ES-I3 (cell line): ENCODE measurements around the gene MTARC1.
A peak's percentile ranks its signal among the peaks of the same experiment; 100 is the strongest.

Experiments used
- H3K36me3 ChIP-seq: 2 replicates; pipeline ENCODE4 v1.6.1; 2013; ENCODE audit warnings: mild to moderate bottlenecking, low read length, control low read depth, moderate library complexity; ENCODE audit not compliant: insufficient read depth
- H3K4me1 ChIP-seq: 2 replicates; pipeline ENCODE4 v1.6.1; 2013; ENCODE audit warnings: mild to moderate bottlenecking, control low read depth, low read length; ENCODE audit not compliant: insufficient read depth
- H3K9ac ChIP-seq: 2 replicates; pipeline ENCODE4 v1.6.1; 2013; ENCODE audit warnings: low read depth, mild to moderate bottlenecking, low read length, moderate library complexity
- H3K9me3 ChIP-seq: 2 replicates; pipeline ENCODE4 v1.6.1; 2013; ENCODE audit warnings: mild to moderate bottlenecking, low read length, moderate library complexity; ENCODE audit not compliant: control insufficient read depth, insufficient read depth

MTARC1 gene

DNA sequence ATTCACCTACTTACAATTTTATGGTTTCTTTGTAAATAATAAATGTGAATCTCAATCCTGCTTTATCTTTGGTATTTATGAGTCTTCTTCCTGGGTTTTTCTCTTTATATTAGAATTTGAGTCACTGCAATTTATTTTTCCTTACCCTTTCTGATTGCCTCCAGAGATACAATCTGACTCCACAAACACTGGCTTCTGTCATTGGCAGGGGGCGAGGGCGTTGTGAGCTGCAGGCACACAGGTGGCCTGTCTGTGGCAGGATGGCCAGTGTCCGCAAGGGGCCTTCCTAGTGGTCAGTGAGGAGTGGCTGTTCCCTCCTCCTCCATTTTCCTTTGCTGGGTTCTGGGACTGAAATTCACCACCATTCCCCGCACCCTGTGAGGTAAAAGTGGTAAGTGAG is 2.0 kb upstream of the MTARC1 start:
- H3K9me3 ChIP-seq, result no peaks in the 10 kb centered on the region
- H3K36me3 ChIP-seq, result no peaks in the 10 kb centered on the region
- H3K4me1 ChIP-seq, result peaks cover 8% of the 10 kb centered on the region; the same call in 1 of the 2 replicates
- H3K9ac ChIP-seq, result no peak overlapping the region

DNA sequence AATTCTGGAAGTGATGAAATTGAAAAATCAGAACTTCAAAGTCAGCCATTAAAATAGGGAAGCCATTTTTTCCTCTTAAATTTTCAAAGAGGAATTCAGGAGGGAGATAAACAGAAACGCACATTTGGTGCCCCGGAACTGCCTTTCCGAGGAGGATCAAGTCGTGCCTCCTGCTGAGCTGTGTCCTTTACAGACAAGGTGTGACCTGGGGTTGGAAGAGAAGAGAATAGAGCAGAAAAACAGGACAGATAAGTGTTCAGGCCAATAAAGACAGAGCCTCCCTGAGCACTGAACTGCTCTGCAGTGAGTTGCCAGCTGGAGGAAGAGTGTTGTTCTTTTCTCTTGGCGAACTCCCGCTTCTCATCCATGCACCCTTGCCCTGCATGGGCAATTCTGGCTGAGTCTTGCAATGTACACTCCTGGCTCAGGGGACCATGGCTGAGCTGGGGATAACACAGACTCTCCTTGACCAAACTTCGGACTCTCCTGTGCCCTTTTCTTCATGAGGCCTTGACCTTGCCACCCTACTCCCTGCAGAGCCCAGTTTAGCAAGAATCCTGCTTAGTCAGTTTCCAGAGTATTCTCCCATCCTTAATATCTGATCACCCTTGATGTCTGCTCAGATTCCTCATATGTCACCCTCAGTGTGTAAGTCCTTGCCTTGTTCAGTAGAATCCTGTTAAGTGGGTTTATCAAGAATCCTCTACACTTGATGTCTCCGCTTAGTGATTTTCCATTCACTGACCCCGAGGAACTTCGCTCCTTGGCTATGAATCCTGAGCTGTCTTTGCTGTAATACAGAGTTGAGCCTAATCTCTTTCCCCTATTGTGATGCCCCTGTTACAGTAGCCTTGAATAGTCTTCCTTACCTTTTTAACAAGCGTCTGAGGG is 1.3 kb upstream of the MTARC1 start:
- peaks cover 8% of the 10 kb centered on the region; the same call in 1 of the 2 replicates for H3K4me1 ChIP-seq
- H3K9ac ChIP-seq, result peak overlapping the region; percentile 82; the same call in 1 of the 2 replicates
- H3K36me3 ChIP-seq, result no peaks in the 10 kb centered on the region
- no peaks in the 10 kb centered on the region for H3K9me3 ChIP-seq

DNA sequence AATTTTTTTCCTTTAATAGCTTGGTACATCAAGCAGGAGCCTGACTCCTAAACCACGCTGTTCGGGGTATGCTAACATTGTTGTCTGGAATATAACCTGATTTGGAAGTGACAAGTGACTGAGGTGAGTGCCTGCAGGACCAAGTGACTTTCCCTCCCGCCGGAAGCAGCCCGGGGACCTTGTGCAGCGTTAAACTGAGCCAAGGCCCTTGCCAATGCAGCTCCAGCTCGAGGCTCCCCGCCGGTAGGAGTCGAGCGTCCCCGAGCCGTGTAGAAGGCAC is 716 bp upstream of the MTARC1 start:
- Histone ChIP-seq H3K36me3 (no peaks in the 10 kb centered on the region), H3K4me1 (peaks cover 8% of the 10 kb centered on the region; the same call in 1 of the 2 replicates), H3K9ac (peak overlapping the region; percentile 82), H3K9me3 (no peaks in the 10 kb centered on the region)

DNA sequence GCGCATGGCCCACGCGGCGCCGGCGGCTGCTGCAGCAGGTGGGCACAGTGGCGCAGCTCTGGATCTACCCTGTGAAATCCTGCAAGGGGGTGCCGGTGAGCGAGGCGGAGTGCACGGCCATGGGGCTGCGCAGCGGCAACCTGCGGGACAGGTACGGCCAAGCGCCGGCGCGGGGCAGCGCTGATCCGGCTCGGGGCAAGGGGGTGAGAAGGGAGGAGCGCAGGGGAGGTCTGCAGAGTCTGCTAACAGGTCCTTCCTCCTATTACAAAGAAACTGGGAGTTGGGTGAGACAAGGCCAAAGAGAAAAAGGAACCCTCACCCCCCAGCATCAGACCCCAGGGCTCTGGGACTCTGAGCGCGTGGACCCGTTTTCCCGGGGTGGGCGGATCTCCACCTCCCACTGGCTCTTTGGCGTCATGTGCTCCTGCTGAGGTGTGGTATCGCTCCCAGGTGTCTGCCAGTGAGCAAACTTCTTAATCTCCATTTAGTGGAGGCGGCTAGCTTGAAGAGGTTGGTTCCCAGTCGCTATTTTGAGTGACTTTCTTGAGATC is 431 bp downstream of the MTARC1 start:
- Histone ChIP-seq H3K4me1 (peaks cover 8% of the 10 kb centered on the region; the same call in 1 of the 2 replicates), H3K9me3 (no peaks in the 10 kb centered on the region), H3K9ac (peak overlapping the region; percentile 82), H3K36me3 (peaks cover 2% of the 10 kb centered on the region; the same call in 1 of the 2 replicates)

DNA sequence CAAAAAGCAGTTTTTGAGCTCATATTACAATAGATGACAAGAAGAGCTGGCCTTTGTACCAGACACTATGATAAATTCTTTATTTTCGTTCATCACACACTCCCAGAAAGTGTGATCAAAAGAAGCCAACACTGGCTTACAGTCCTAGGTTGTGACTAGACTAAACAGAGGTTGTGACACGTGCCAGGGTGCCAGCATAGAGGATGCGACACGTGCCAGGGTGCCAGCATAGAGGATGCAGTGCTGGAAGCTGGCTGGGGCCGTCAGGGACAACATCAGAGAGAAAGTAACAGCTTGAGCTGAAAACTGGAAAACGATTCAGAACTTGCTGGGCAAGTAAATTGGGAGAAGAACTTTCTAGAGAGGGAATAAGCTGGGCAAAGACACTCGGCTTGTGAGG is 2.2 kb downstream of the MTARC1 start:
- H3K9ac ChIP-seq, result no peak overlapping the region
- no peaks in the 10 kb centered on the region for H3K9me3 ChIP-seq
- H3K4me1 ChIP-seq, result peaks cover 8% of the 10 kb centered on the region; the same call in 1 of the 2 replicates
- H3K36me3 ChIP-seq, result peaks cover 2% of the 10 kb centered on the region; the same call in 1 of the 2 replicates

DNA sequence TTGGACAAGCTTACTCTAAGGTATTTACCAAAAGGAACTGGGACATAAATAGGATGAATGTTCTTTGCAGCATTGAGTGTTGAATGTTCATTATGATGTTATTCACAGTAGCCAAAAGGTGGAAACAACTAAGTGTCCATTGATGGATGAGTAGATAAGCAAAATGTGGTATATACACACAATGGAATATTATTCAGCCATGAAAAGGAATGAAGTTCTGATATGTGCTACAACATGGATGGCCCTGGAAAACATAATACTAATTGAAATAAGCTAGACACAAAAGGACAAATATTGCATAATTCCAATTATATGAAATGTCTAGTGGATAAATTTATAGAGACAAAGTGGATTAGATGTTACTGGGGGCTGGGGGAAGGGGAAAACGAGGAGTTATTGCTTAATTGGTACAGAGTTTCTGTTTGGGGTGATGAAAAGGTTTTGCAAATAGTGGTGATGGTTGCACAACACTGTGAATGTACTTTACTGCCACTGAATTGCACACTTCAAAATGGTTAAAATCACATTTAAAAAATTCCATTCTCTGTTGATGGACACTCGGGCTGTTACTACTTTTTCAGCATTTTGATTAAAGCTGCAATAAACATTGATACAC is 2.9 kb downstream of the MTARC1 start:
- no peak overlapping the region for H3K9ac ChIP-seq
- H3K36me3 ChIP-seq, result peaks cover 2% of the 10 kb centered on the region; the same call in 1 of the 2 replicates
- no peaks in the 10 kb centered on the region for H3K9me3 ChIP-seq
- H3K4me1 ChIP-seq, result peaks cover 8% of the 10 kb centered on the region; the same call in 1 of the 2 replicates

DNA sequence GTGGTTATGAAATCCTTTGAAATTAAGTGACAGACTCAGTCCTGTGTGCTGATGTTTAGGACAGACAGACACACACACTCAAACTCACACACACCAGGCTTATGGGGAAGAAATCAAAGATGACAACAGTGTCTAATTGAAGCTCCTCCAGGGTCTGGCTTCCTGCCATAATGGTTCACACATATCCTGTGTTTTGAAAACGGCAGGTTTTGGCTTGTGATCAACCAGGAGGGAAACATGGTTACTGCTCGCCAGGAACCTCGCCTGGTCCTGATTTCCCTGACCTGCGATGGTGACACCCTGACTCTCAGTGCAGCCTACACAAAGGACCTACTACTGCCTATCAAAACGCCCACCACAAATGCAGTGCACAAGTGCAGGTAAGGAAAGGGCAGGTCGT is 4.6 kb downstream of the MTARC1 start:
- H3K9ac ChIP-seq, result no peak overlapping the region
- peaks cover 2% of the 10 kb centered on the region; the same call in 1 of the 2 replicates for H3K36me3 ChIP-seq
- no peaks in the 10 kb centered on the region for H3K9me3 ChIP-seq
- no peaks in the 10 kb centered on the region for H3K4me1 ChIP-seq

DNA sequence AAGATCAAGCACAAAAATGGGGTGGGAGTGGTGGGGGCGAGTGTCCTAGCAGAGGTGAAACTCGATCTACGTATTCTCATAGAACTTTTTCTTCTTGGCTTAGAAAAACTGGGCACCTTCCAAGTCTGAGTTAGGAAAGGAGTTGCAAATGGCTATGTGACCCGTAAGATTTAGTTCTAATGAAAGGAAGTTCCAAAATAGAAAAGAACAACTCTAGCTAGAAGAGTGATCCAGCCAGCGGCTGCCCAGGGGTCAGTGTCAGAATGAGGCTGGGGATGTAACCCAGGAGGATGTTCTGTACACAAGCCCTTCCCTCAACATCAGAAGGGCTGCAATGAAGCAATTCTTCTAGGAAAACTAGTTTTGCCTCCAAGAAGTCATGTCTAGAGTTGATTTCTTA is 5.2 kb downstream of the MTARC1 start:
- Histone ChIP-seq H3K9ac (no peak overlapping the region), H3K36me3 (peaks cover 7% of the 10 kb centered on the region; the same call in 1 of the 2 replicates), H3K4me1 (no peaks in the 10 kb centered on the region), H3K9me3 (no peaks in the 10 kb centered on the region)

DNA sequence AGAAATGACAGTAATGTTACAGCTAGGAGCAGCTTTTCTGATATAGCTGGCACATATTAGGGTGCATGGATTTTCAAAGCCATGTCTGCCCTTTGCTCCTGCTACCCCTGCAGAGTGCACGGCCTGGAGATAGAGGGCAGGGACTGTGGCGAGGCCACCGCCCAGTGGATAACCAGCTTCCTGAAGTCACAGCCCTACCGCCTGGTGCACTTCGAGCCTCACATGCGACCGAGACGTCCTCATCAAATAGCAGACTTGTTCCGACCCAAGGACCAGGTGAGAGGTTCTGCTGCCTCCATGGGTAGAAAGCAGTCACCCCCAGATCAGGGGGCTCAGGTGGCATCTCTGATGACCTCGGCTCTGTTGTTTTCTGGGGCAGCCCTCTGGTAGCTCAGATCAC is 9.8 kb downstream of the MTARC1 start:
- no peak overlapping the region for H3K9ac ChIP-seq
- H3K36me3 ChIP-seq, result peaks cover 5% of the 10 kb centered on the region; the same call in 1 of the 2 replicates
- no peaks in the 10 kb centered on the region for H3K4me1 ChIP-seq
- no peaks in the 10 kb centered on the region for H3K9me3 ChIP-seq

DNA sequence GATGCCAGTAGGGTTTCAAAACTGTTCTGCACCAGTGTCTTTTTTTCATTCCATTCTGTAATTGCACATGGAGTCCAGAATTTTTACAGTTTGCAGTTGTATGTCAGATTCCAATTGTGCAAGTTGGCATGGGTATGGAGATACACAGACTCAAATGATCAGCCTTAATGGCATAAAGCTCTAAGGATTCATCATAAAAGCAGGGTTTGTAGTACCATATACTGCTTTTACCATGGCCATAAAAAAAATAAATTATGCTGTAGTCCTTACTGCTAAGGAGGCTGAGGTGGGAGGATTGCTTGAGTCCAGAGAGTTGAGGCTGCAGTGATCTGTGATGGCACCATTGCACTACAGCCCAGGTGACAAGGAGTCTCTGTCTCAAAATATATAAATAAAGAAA is 10.3 kb downstream of the MTARC1 start:
- Histone ChIP-seq H3K4me1 (no peaks in the 10 kb centered on the region), H3K36me3 (peaks cover 5% of the 10 kb centered on the region; the same call in 1 of the 2 replicates), H3K9me3 (no peaks in the 10 kb centered on the region), H3K9ac (no peak overlapping the region)

DNA sequence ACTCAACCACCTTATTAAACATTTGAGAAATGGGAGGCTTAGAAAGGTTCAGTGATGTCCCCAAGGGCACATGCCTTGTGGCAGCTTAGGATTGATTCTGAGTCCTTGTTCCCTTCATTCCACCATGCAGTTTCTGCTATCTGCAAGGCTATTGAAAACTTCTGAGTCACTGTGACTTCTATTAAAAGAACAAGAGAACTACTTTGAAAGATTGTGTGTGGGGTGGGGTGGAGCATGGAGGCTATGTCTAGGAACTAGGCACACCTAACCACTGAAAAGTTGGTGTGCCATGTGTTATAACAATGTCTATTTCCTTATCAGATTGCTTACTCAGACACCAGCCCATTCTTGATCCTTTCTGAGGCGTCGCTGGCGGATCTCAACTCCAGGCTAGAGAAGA is 10.8 kb downstream of the MTARC1 start:
- Histone ChIP-seq H3K9me3 (no peaks in the 10 kb centered on the region), H3K36me3 (peaks cover 5% of the 10 kb centered on the region; the same call in 1 of the 2 replicates), H3K4me1 (no peaks in the 10 kb centered on the region), H3K9ac (no peak overlapping the region)

DNA sequence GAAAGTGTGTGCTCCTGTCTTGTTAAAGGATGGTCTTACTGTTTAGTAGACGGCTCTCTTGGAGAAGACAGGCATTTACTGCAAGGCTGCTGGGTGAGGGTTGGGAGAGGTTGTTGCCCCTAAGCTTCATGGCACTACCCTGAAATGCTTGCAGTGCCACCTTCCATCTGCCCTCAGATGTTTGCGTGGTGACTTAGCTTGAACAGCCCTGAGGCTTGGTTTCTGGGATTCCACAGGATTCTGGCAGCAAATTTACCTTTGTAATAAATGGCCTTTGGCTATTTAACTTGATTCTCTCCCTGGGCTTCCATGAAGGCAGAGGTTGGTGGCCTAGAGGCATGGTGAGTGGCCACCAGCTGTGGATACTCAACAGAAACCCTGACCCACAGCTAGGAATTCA is 11.6 kb downstream of the MTARC1 start:
- no peak overlapping the region for H3K9ac ChIP-seq
- H3K9me3 ChIP-seq, result no peaks in the 10 kb centered on the region
- no peaks in the 10 kb centered on the region for H3K4me1 ChIP-seq
- peaks cover 5% of the 10 kb centered on the region; the same call in 1 of the 2 replicates for H3K36me3 ChIP-seq

DNA sequence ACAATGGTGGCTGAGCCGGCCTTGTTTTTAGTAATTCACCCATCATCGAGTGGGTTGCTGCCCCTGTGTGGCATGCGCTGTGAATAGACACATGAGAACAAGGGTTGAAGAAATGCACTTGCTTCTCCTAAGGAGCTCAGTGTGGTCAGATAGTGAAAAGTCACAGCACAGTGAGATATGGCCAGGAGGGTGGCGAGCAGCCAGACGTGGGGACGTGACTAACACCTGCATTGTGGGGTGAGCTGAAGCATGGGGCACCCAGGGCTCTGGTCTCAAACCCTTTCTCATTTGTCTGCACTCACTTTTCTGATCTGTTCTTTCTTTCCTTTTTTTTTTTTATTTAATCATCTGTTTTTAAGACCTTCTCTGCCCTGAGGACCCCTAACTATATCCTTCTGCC is 13.5 kb downstream of the MTARC1 start:
- H3K36me3 ChIP-seq, result peaks cover 5% of the 10 kb centered on the region; the same call in 1 of the 2 replicates
- no peaks in the 10 kb centered on the region for H3K9me3 ChIP-seq
- no peak overlapping the region for H3K9ac ChIP-seq
- no peaks in the 10 kb centered on the region for H3K4me1 ChIP-seq

DNA sequence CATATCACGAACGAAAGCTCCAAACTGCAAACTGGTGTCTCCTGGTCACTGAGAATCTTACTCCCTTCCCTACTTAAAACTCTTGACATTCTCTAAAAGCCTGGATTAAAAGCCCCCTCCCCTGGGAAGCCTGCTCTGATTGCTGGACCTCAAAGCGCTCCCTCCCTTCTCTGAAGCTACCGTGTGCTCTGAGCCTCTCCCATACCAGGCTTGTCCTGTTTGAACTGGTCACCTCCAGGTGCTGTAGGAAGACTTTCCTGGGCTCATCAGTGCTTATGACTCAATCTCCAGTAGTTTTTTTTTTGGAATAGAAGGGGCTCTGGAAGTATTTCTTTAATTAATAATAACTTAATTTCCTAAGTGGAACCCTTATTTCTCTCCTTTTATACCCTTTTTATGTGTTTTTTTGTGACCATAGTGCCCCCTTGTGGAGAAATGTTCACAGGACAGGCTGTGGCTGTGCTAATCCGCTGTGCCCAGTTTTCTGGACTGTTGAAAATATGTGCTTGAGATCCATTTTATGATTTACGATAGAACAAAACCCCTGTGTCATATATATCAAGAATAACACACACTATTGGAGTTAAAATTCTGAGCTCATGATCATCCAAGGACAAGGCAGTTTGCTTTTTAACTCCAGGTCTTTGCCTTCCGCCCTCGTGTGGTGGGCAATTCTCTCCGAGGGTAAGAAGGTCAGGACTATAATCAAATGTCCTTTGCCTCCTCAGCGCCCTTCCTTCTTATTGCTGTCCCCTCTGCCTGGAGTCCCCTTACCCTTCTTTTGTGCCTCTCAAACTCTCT is 16.9 kb downstream of the MTARC1 start:
- Histone ChIP-seq H3K9me3 (no peaks in the 10 kb centered on the region), H3K36me3 (0 out of 2 replicates have a peak, but pooled peaks cover 3% of the 10 kb centered on the region), H3K9ac (no peak overlapping the region), H3K4me1 (peaks cover 8% of the 10 kb centered on the region; the same call in 1 of the 2 replicates)
